Stimulated activated CD4-positive, alpha-beta T cell treated with anti-CD3 and anti-CD28 coated beads, Interleukin-1b, Interleukin-23, amount 100 ng/mL, for 48 hours (primary cell): ENCODE data around the gene F8.
"Not testable (repeated sequence)": the region's sequence is repeated elsewhere in the genome, so short reads cannot be mapped to it uniquely, and the experiment has no call there.

Experiments used
- DNase-seq: peaks from one replicate; pipeline ENCODE4 v3.0.0-alpha.2; 2020

The F8 gene

GRCh38 chrX:154855256-154855655 is 167.3 kb downstream of the F8 start:
- DNase-seq, result no peak

GRCh38 chrX:154850957-154851611 is 171.4 kb downstream of the F8 start:
- DNase-seq, result no peak

- DNase-seq, result no peak
Measured at GRCh38 chrX:154840856-154841255, 181.7 kb downstream of the F8 start.

- DNase-seq, result no peak
Measured at GRCh38 chrX:154836163-154836562, 186.4 kb downstream of the F8 start.

GRCh38 chrX:154834562-154834961 is 188.0 kb downstream of the F8 start, which contains the start of gene SMIM9:
TSS of gene SMIM9 (minus strand) at chrX:154834662. CDS start at chrX:154830856, 3,806 bp downstream.
- no peak for DNase-seq

GRCh38 chrX:154833746-154834274 is 188.7 kb downstream of the F8 start:
- no peak for DNase-seq

- no peak for DNase-seq
Measured at GRCh38 chrX:154829926-154830442, 192.5 kb downstream of the F8 start.

GRCh38 chrX:154829134-154829533 is 193.4 kb downstream of the F8 start:
- DNase-seq, result no peak

GRCh38 chrX:154828016-154828408 is 194.5 kb downstream of the F8 start:
- no peak for DNase-seq

- DNase-seq, result no peak
Measured at GRCh38 chrX:154827194-154828015, 195.1 kb downstream of the F8 start.

- not testable (repeated sequence) for DNase-seq
Measured at GRCh38 chrX:154825586-154825985, 196.9 kb downstream of the F8 start.

GRCh38 chrX:154824638-154825037 is 197.9 kb downstream of the F8 start:
- DNase-seq, result no peak

- DNase-seq, result no peak
Measured at GRCh38 chrX:154822029-154822428, 200.5 kb downstream of the F8 start.

GRCh38 chrX:154821523-154821922 is 201.0 kb downstream of the F8 start:
- DNase-seq, result no peak

GRCh38 chrX:154819771-154820341 is 202.7 kb downstream of the F8 start:
- DNase-seq, result no peak

- DNase-seq, result no peak
Measured at GRCh38 chrX:154818916-154819770, 203.4 kb downstream of the F8 start.

- not testable (repeated sequence) for DNase-seq
Measured at GRCh38 chrX:154817048-154817618, 205.4 kb downstream of the F8 start.

- not testable (repeated sequence) for DNase-seq
Measured at GRCh38 chrX:154816326-154816898, 206.1 kb downstream of the F8 start.

- no peak for DNase-seq
Measured at GRCh38 chrX:154815274-154815818, 207.2 kb downstream of the F8 start.

- DNase-seq, result no peak
Measured at GRCh38 chrX:154813801-154814200, 208.7 kb downstream of the F8 start.

- DNase-seq, result no peak
Measured at GRCh38 chrX:154812341-154813101, 210.0 kb downstream of the F8 start.
